Measurements from ENCODE around the gene ADGRA1.

DNA sequence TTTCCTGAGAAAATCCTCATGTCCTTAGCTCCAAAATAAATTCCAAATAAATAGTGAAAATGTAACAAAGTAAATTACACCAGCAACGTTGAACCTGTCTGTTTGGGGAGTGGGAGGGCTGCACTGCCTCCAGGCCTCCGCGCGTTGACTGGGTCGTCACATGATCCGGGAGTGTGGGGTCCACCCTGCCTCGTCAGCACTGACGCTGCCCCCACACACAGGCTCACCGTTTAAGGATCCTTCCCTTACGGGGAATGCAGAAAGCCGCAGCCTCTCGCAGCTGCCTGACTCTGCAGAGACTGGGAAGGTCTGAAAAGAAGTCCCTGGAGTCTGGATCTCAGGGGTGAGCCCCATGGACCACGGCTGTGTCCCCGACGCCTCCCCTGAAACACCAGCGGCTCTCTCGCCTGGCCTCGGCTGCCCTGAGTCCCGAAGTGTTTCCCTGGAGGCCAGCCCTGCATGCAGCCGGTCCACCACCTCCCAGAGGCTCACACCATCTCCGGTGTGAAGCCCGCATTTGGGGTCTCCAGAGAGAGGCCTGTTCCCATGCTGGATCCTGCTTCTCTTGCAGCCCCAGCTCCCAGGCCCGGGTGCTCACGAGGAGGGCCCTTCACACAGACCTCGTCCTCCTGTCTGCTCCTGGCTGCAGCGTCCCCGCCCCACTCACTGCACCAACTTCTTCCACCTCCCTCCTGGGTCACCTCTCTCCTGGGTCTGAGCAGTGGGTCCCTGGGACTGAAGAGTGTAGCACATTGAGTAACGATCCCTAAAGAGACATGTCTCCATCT is 49.5 kb upstream of the ADGRA1 start:
- TF ChIP-seq, protein P1, sequence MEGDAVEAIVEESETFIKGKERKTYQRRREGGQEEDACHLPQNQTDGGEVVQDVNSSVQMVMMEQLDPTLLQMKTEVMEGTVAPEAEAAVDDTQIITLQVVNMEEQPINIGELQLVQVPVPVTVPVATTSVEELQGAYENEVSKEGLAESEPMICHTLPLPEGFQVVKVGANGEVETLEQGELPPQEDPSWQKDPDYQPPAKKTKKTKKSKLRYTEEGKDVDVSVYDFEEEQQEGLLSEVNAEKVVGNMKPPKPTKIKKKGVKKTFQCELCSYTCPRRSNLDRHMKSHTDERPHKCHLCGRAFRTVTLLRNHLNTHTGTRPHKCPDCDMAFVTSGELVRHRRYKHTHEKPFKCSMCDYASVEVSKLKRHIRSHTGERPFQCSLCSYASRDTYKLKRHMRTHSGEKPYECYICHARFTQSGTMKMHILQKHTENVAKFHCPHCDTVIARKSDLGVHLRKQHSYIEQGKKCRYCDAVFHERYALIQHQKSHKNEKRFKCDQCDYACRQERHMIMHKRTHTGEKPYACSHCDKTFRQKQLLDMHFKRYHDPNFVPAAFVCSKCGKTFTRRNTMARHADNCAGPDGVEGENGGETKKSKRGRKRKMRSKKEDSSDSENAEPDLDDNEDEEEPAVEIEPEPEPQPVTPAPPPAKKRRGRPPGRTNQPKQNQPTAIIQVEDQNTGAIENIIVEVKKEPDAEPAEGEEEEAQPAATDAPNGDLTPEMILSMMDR (IDR thresholded peaks at IDR 0.05), result no peak
- no peak for TF ChIP-seq POLR2AphosphoS5 (IDR thresholded peaks at IDR 0.05)
